NOMO-1 (cell line): ENCODE measurements around the gene RAB23.
"Not testable (repeated sequence)": the region's sequence is repeated elsewhere in the genome, so short reads cannot be mapped to it uniquely, and the experiment has no call there.

Experiments used
- DNase-seq, 2 experiments: peaks; one replicate each; lab custom pipeline; 2025; ENCODE audit not compliant: unreplicated experiment in 2 of 2; lab: John Stamatoyannopoulos, UW

The RAB23 gene

DNA sequence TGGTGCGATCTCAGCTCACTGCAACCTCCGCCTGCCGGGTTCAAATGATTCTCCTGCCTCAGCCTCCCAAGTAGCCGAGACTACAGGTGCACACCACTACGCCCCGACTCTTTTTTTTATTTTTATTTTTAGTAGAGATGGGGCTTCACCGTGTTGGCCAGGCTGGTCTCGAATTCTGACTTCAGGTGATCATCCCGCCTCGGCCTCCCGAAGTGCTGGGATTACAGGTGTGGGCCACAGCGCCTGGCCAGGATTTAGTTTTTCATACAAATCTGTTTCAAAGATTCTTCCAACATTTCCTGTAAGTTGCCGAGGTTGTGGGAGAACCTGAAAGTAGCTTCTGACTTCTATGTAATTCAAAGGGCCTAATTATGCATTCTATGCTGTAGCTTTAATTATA lies 21.4 kb upstream of the RAB23 start:
- DNase-seq: not testable (repeated sequence)

DNA sequence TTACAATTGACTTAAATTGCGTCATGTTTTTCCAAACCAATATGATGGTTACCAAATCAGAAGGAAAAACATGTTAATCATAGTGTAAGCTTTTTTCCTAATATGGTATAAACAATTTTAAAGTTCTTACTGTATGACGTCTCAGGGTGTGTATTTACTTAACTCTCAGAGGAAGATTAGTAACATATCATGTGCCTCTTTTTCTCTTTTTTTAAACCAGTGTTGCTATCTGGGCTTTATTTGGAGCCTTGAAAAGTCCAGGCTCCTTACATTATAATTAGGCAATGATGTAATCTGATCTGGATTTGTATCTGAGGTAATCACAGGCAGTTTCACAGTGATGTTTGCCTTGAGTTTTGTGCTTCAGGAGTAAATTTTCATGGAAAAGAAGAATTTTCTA lies 20.4 kb upstream of the RAB23 start:
- no peak for DNase-seq

DNA sequence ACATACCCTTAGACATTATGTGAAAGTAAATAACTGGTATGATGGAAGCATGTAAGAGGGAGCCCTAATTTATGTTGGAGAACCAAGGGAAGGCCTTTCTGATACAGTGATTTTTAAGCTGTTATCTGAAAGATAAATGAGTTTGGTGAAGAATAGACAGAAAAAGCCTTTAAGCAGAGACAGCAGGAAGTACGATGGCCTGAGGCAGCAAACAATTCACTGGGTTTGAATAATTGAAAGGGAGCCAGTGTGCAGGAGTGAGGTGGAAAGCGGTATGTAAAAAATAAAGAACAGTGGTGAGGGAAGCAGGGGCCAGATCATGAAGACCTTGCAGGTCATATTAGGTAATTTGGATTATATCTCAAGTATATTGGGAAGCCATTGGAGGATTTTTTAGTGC lies 4.1 kb upstream of the RAB23 start:
- DNase-seq: no peak

- DNase-seq: no peak
These were observed 2.8 kb upstream of the RAB23 start for GRCh38 chr6:57224769-57225515.

- DNase-seq: no peak
These were observed 603 bp upstream of the RAB23 start for GRCh38 chr6:57222743-57223077.

GRCh38 chr6:57221191-57221935 lies 744 bp downstream of the RAB23 start:
- peak; percentile 9 to 41 for DNase-seq

GRCh38 chr6:57220083-57220703 lies 1.9 kb downstream of the RAB23 start:
- DNase-seq: no peak

DNA sequence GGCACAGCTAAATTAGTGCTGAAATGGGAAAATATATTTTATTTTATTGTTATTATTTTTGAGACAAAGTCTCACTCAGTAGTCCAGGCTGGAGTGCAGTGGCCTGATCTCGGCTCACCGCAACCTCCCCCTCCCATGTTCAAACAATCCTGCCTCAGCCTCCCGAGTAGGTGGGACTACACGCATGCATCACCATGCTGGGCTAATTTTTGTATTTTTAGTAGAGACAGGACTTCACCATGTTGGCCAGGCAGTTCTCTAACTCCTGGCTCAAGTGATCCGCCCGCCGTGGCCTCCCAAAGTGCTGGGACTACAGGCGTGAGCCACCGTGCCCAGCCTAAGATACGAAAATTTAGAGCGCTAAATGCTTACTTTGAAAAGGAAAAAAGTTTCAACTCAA lies 4.8 kb downstream of the RAB23 start:
- no peak for DNase-seq

GRCh38 chr6:57216235-57217101 lies 5.6 kb downstream of the RAB23 start:
- DNase-seq: no peak

DNA sequence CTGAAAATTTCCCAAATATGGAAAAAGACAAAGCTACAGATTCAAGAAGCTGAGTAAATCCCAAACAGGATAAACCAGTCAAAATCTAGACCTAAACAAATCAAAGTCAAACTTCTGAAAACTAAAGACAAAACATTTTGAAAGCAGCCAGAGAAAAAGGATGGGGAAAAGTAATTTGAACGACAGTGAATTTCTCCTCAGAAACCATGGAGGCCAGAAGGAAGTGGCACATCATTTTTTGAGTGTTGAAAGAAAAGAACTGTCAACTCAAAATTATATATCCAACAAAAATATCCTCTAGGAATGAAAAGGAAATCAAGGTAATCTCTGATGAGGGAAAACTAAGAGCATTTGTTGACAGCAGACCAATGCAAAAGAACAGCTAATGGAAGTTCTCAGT lies 6.8 kb downstream of the RAB23 start:
- DNase-seq: no peak

DNA sequence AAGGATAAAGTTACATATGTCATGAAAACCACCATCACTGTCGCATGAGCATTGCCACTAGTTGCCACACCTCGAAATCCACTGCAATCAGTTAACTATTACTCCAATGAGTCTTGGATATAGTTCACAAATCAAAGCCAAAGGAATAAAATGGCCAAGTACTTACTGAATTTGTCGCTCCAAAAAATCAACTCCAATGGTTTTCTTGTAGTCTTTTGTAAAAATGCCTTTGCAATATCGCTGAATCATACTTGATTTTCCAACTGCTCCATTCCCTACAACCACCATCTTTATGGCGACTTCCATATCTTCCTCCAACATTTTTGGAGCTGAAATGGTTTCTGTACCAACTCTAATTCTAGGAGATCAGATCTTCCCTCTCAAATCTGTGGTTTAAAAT lies 12.0 kb downstream of the RAB23 start:
- no peak for DNase-seq

DNA sequence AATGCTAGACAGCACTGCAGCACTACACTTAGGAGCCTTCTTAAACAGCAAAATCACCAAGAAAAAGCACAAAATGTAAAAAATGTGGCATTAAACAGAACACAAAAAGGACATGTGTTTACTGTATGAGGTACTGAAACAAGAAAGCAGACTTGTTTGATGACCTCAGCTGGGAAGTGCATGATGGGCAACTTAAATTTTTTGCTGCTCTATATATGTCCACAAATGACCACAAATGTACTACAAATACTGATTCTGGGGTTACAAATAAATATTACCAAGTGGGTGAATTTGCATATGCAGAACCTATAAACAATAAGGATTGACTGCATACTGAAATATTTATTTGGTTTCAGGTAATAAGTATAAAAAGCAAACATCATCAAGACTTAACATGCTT lies 13.1 kb downstream of the RAB23 start:
- DNase-seq: no peak

GRCh38 chr6:57207872-57208271 lies 14.2 kb downstream of the RAB23 start:
- no peak for DNase-seq

- DNase-seq: no peak
These were observed 15.0 kb downstream of the RAB23 start for GRCh38 chr6:57207141-57207540.

DNA sequence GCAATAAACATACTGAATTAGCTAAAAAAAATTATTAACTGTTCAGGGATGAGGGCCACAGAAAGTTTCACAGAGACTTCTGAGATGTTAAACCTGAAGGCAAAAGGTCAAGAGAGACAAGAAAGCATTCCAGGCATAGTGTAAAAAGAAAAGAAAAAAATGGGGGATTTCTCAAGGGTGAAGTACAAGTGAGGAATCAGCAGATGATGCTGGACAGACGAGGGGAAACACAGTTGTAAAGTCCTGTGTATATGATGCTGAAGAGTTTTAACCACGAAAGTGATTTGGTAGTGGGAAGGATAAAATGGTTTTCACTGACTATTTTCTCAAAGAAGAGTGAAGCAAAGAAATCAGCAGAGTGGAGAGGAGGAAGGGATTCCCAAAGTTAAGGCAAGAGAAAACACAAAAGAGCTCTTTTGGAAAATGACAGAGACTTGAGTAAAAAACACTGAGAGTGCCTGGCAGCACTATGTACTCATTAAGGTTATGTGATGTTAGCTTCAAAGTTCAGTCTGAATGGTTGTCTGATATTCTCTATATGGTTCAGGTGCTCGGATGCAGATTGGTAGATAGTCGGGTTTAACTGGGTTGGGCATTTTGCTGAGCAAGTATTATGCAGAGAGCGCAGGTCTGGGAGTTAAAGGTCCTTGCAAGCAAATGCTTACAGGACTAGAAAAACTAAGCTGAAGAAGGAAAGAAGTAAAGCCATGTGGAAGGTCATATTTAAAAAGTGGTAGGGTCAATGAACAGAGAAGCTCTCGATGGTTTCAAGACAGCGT lies 16.4 kb downstream of the RAB23 start:
- no peak for DNase-seq

DNA sequence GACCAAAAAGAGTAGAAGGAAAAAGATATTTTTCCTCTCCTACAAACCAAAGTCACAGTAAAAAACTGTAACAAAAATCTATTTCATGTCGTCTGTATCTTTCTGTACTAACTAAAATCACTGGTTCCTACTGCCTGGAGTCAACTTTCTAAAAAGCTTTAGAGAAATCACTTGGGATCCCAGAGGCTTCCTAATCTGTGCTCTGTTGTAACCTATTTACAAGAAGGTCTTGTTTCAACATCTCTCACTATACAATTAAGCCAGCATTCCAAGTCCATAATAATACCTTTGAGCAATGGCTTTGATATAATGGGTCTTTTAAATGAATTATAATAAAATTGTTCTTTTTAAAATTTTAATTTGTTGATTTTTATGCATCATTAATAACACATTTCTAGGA lies 20.4 kb downstream of the RAB23 start:
- DNase-seq: no peak

DNA sequence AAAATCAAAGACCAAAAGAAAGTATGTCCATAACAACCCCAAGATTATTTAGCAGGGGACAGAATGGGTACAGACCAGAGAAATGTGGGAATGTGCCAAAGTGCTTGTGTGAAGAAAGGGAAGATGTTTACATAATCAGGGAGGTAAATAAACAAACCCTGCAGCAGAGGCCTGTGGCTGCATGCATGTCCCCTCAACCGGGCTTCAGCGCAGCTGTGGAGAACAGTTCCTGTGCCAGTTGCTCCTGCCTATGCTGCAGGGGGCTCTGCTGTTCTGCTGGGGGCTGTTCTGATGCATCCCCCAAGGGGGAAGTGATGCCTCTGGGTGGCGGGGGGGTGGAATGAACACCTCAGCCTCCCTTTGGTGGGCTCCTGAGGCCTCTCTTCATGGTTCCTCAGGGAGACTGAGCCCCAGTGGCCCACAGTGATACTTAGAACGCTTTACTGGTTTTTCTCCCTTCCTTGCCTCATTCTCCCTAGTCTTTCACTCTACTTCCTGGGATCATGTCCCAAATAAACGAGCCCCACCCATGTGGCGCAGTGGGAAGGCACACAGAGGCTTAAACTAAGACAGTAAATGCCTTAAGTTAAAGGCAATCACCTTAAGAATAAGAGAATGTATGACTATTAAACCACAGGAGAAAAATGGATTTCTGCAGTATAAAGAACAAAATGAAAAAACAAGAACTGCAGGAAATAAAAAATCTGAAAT lies 23.0 kb downstream of the RAB23 start:
- no peak for DNase-seq

DNA sequence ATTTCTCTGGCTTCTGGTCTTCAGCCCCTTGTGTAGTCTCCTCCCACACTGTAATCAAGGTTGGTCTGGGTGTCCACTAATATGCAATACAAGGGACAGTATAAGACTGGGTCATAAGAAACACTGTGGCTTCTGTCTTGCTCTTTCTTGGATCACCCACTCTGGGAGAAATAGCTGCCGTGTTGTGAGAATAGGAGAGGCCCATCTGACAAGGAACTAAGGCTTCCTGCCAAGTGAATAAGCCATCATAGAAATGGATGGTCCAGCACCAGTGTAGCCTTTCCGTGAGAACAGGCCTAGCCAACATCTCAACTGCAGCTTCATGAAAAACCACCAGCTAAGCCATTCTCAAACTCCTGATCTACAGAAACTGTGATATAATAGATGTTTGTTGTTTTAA lies 26.6 kb downstream of the RAB23 start:
- no peak for DNase-seq

DNA sequence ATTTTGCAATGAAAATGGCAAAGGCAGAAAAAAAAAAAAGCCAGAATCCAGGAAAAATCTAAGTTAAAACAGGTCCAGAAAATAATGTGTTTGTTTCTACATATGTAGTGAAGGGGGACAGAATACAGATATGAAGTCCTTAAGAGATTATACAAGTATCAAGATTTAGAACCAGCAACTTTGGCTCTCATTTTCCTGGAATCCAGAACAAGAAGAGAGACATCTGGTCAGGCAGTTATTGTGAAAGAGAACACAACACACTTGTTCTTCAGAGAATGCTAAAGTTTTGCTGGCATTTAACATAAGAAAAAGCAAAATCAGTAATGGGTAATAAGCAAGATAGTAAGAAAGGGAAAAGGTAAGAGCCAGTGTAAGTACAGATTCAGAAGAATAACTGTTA lies 28.9 kb downstream of the RAB23 start:
- DNase-seq: no peak

DNA sequence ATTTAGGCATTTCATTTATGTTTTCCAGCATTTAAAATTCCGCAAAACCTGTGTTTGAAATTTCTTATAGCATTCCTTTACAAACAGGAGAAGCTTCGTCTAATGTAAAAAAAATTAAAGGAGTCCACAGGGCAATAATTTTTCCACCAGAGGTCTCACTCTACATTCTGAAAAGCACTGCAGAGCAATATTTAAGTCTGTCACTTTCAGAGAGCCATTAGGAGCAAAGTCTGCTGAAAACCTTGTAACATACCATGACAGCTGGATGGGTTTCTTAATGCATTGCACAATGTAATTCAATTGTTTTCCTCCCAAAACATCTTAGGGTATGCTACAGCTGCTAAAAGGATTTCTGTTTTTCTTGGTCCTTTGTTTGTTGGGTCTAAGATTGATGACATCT lies 32.0 kb downstream of the RAB23 start:
- DNase-seq: peak in 1 of 2 experiments; percentile 6
